IMR-90 (cell line): Measurements from ENCODE around the gene PIK3R5. TPM values are rescaled to one million over a fixed set of nuclear protein-coding genes. Genes with fewer than 3 reads are reported as not detected.

Experiments
- ATAC-seq: fragments of 200-7000 bp; cut with Tn5 transposase; 2 replicates; pipeline ENCODE4 v1.9.1; 2020; ENCODE audit warnings: low read depth, mild to moderate bottlenecking, moderate library complexity
- BruUV-seq: library from RNA; stranded (reverse); fragments of 400-500 nt; replicated peaks from 2 replicates; lab custom pipeline; 2021; lab: Mats Ljungman, UMichigan
- CTCF ChIA-PET: fragments of 300-600 bp; formaldehyde crosslinking; extraction: SDS; loops from one replicate; lab custom pipeline; 2021; ENCODE audit warnings: antibody characterized with exemption; lab: Yijun Ruan, JAX
- POLR2A ChIA-PET: fragments of 300-600 bp; sonication (Branson Sonifier 250); formaldehyde crosslinking; loops from one replicate; lab custom pipeline; 2022; ENCODE audit warnings: antibody characterized with exemption; ENCODE audit not compliant: unreplicated experiment; lab: Charles Lee
- DNase-seq: peaks from one replicate; pipeline ENCODE4 v3.0.0; 2013
- H2AFZ ChIP-seq: replicated peaks from 2 replicates; pipeline ENCODE3; 2013; ENCODE audit warnings: low read length, mild to moderate bottlenecking; ENCODE audit not compliant: poor library complexity
- H2AK5ac ChIP-seq: 2 replicates; pipeline ENCODE4 v1.6.1; 2013; ENCODE audit warnings: low read depth, low read length, inconsistent platforms
- H2AK9ac ChIP-seq: replicated peaks from 2 replicates; pipeline ENCODE3; 2013; ENCODE audit warnings: mild to moderate bottlenecking, low read depth, low read length, moderate library complexity; ENCODE audit not compliant: poor library complexity
- H2BK120ac ChIP-seq: 2 replicates; pipeline ENCODE4 v1.6.1; 2013; ENCODE audit warnings: low read depth, low read length, inconsistent platforms
- H2BK15ac ChIP-seq: 3 replicates; pipeline ENCODE4 v1.6.1; 2013; ENCODE audit warnings: low read depth, low read length, inconsistent platforms
- H2BK20ac ChIP-seq: 2 replicates; pipeline ENCODE4 v1.6.1; 2013; ENCODE audit warnings: low read depth, mild to moderate bottlenecking, inconsistent platforms, low read length, moderate library complexity
- H2BK5ac ChIP-seq: 2 replicates; pipeline ENCODE4 v1.6.1; 2013; ENCODE audit warnings: mild to moderate bottlenecking, low read depth, low read length, inconsistent platforms; ENCODE audit not compliant: poor library complexity, severe bottlenecking
- H3K14ac ChIP-seq: replicated peaks from 2 replicates; pipeline ENCODE4 v1.6.1; 2013; ENCODE audit warnings: low read depth, low read length, inconsistent platforms
- H3K18ac ChIP-seq: 2 replicates; pipeline ENCODE4 v1.6.1; 2013; ENCODE audit warnings: low read depth, low read length, control low read depth
- H3K23ac ChIP-seq: 2 replicates; pipeline ENCODE4 v1.6.1; 2013; ENCODE audit warnings: low read depth, low read length, inconsistent platforms
- H3K27ac ChIP-seq: 2 replicates; pipeline ENCODE4 v1.5.1; 2013; ENCODE audit warnings: mild to moderate bottlenecking, control low read depth, low read length; ENCODE audit not compliant: insufficient read depth
- H3K27me3 ChIP-seq: 2 replicates; pipeline ENCODE4 v1.6.1; 2013; ENCODE audit warnings: low read length; ENCODE audit not compliant: control insufficient read depth, insufficient read depth
- H3K36me3 ChIP-seq: 2 replicates; pipeline ENCODE4 v1.6.1; 2013; ENCODE audit warnings: low read length, mixed read lengths; ENCODE audit not compliant: control insufficient read depth, insufficient read depth
- H3K4ac ChIP-seq: 2 replicates; pipeline ENCODE4 v1.6.1; 2013; ENCODE audit warnings: low read depth, low read length, inconsistent platforms
- H3K4me1 ChIP-seq: 2 replicates; pipeline ENCODE4 v1.6.1; 2013; ENCODE audit warnings: low read length, mixed read lengths; ENCODE audit not compliant: control insufficient read depth, insufficient read depth
- H3K4me2 ChIP-seq: 2 replicates; pipeline ENCODE4 v1.6.1; 2013; ENCODE audit warnings: low read depth, mild to moderate bottlenecking, control low read depth, low read length, moderate library complexity
- H3K4me3 ChIP-seq: 2 replicates; pipeline ENCODE4 v1.5.1; 2013; ENCODE audit warnings: low read depth, mild to moderate bottlenecking, control low read depth, low read length, moderate library complexity; ENCODE audit not compliant: insufficient read depth
- H3K56ac ChIP-seq: 2 replicates; pipeline ENCODE4 v1.6.1; 2013; ENCODE audit warnings: low read length, inconsistent platforms; ENCODE audit not compliant: insufficient read depth; ENCODE audit errors: extremely low read depth
- H3K79me1 ChIP-seq, 2 experiments: 2 replicates each; pipeline ENCODE4 v1.6.1; 2013; ENCODE audit warnings: low read length in 2 of 2, inconsistent platforms in 1 of 2, low read depth in 1 of 2
- H3K9ac ChIP-seq: 2 replicates; pipeline ENCODE4 v1.6.1; 2013; ENCODE audit warnings: low read depth, low read length, control low read depth
- H3K9me1 ChIP-seq: 2 replicates; pipeline ENCODE4 v1.6.1; 2013; ENCODE audit warnings: low read length, inconsistent platforms; ENCODE audit not compliant: insufficient read depth
- H3K9me3 ChIP-seq: 2 replicates; pipeline ENCODE4 v1.6.1; 2013; ENCODE audit warnings: low read length; ENCODE audit not compliant: control insufficient read depth, insufficient read depth
- H4K20me1 ChIP-seq: 2 replicates; pipeline ENCODE4 v1.6.1; 2013; ENCODE audit warnings: low read length, inconsistent platforms; ENCODE audit not compliant: insufficient read depth
- H4K5ac ChIP-seq: 2 replicates; pipeline ENCODE4 v1.6.1; 2013; ENCODE audit warnings: mild to moderate bottlenecking, low read depth, low read length, control low read depth
- H4K8ac ChIP-seq, 2 experiments: 2 replicates each; pipeline ENCODE4 v1.6.1; 2013; ENCODE audit warnings: low read depth in 2 of 2, low read length in 2 of 2, control low read depth in 1 of 2, inconsistent platforms in 1 of 2
- H4K91ac ChIP-seq: 2 replicates; pipeline ENCODE4 v1.6.1; 2013; ENCODE audit warnings: low read depth, low read length, inconsistent platforms; ENCODE audit not compliant: insufficient read depth
- BHLHE40 ChIP-seq: fragments of 150-350 bp; IDR thresholded peaks from 2 replicates; pipeline ENCODE4 v1.6.1; 2016; ENCODE audit warnings: mild to moderate bottlenecking, low read depth, low read length
- CHD1 ChIP-seq: IDR thresholded peaks from 2 replicates; pipeline ENCODE4 v1.6.1; 2012; ENCODE audit warnings: low read depth, low read length, improper control_type of control experiment
- FOS ChIP-seq: fragments of 150-350 bp; IDR thresholded peaks from 2 replicates; pipeline ENCODE4 v1.6.1; 2016; ENCODE audit warnings: low read depth, low read length
- MAFK ChIP-seq: IDR thresholded peaks from 2 replicates; pipeline ENCODE4 v1.6.1; 2012; ENCODE audit warnings: low read depth, low read length, improper control_type of control experiment
- MXI1 ChIP-seq: IDR thresholded peaks from 2 replicates; pipeline ENCODE4 v1.6.1; 2012; ENCODE audit warnings: low read depth, mild to moderate bottlenecking, low read length, moderate library complexity, borderline replicate concordance
- NFE2L2 ChIP-seq: fragments of 150-350 bp; IDR thresholded peaks from 2 replicates; pipeline ENCODE4 v1.6.1; 2016; ENCODE audit warnings: low read depth, mild to moderate bottlenecking, low read length
- WGBS, 2 experiments: methylation state at CpG; one replicate each; pipeline versions ENCODE4 v1.1.5 to v1.1.7; 2013; ENCODE audit warnings: missing lambda C conversion rate in 2 of 2; ENCODE audit not compliant: insufficient read length in 1 of 2; ENCODE audit errors: extremely low coverage in 2 of 2; 5-methylcytosine and 5-hydroxymethylcytosine counted together
- dilution Hi-C: fragments of 300-500 bp; cut with HindIII; formaldehyde crosslinking; loops from one replicate; pipeline ENCODE4 v1.14.3; 2018; ENCODE audit warnings: low sequenced_read_pairs; ENCODE audit not compliant: unreplicated experiment
- in situ Hi-C: fragments of 300-500 bp; cut with MboI; formaldehyde crosslinking; loops from 3 replicates; pipeline ENCODE4 v1.14.3; 2019; ENCODE audit warnings: low sequenced_read_pairs, inconsistent platforms, mixed read lengths
- intact Hi-C: fragments of 100-400 bp; cut with micrococcal nuclease; formaldehyde crosslinking; loops from 2 replicates; pipeline ENCODE4 v1.10.0; 2022
- polyA plus RNA-seq, 3 experiments: library from polyadenylated mRNA; depleted of rRNA; stranded (reverse); fragments of >200 nt; gene quantifications; 2 replicates each; pipeline ENCODE4 v1.2.3, GENCODE V29; 2012; ENCODE audit warnings: low replicate concordance in 1 of 3
- total RNA-seq: library from RNA; depleted of rRNA; stranded (reverse); fragments of >200 nt; gene quantifications from 2 replicates; pipeline ENCODE4 v1.2.3, GENCODE V29; 2012
- TF ChIP-seq, protein P1 (sequence below): conservative IDR thresholded peaks from 2 replicates; pipeline ENCODE4 v1.5.1; 2012; ENCODE audit warnings: mild to moderate bottlenecking, low read depth, low read length, improper control_type of control experiment

The PIK3R5 gene
- total and polyA plus RNA-seq, 2 of the 4 experiments (the other 2 are of a cell fraction), result not detected

DNA sequence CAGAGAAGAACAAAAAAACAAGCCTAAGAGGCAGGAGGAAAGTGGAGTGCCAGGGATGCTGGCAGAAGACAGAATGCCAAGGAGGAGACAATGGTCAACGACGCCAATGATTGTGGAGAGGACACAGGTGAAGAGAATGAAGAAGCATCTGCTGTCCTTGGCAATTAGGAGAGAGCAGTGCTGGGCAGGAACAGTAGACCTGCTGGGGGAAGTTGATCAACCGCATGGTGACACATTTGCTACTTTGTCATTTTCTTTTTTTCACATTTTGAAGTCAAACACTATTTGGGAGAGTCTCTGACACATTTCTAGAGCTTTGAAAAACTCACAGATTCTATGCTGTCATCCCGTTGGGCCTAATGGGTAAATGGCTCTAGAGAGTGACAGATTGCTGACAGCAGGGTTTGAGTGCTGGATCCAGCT lies 97.0 kb downstream of the PIK3R5 start:
- peaks cover 3% of the 10 kb centered on the region; the same call in 1 of the 2 replicates for H3K27me3 ChIP-seq
- intact Hi-C loops, result no loop called here
- DNase-seq, result no peak

More for the DNA sequence above, 97.0 kb downstream of the PIK3R5 start:
- H4K20me1 ChIP-seq, result no peaks in the 10 kb centered on the region
- H3K4me2 ChIP-seq, result no peak overlapping the region
- no peak overlapping the region for H2BK5ac ChIP-seq
- no peaks in the 10 kb centered on the region for H3K9me1 ChIP-seq
- H2BK20ac ChIP-seq, result no peak overlapping the region
- POLR2A ChIA-PET, result no interaction called here
- H2BK120ac ChIP-seq, result no peak overlapping the region
- H2AK5ac ChIP-seq, result no peak overlapping the region
- no peak overlapping the region for H4K5ac ChIP-seq
- no peak for ATAC-seq
- no peak overlapping the region for H3K9ac ChIP-seq
- no peaks in the 10 kb centered on the region for H3K79me1 ChIP-seq
- H3K9me3 ChIP-seq, result no peaks in the 10 kb centered on the region
- no peak overlapping the region for H3K27ac ChIP-seq
- 31% methylated on average over 2 of the region's 4 CpGs; no CpG with 5 or more reads in 1 of the 2 experiments for WGBS, 2 experiments
- H3K4me3 ChIP-seq, result no peak overlapping the region
- dilution Hi-C loops (no loop called here), in situ Hi-C loops (no loop called here)
- no peak overlapping the region for H3K23ac ChIP-seq
- no peak overlapping the region for H3K14ac ChIP-seq
- no peak overlapping the region for H2AFZ ChIP-seq
- H3K4ac ChIP-seq, result no peak overlapping the region
- CTCF ChIA-PET, result no interaction called here
- H3K4me1 ChIP-seq, result no peaks in the 10 kb centered on the region
- H3K56ac ChIP-seq, result no peak overlapping the region
- no peak overlapping the region for H2AK9ac ChIP-seq
- H4K8ac ChIP-seq, result no peak overlapping the region
- TF ChIP-seq MAFK (no peak), FOS (no peak), BHLHE40 (no peak), MXI1 (no peak), CHD1 (no peak), NFE2L2 (no peak)
- TF ChIP-seq, protein P1, sequence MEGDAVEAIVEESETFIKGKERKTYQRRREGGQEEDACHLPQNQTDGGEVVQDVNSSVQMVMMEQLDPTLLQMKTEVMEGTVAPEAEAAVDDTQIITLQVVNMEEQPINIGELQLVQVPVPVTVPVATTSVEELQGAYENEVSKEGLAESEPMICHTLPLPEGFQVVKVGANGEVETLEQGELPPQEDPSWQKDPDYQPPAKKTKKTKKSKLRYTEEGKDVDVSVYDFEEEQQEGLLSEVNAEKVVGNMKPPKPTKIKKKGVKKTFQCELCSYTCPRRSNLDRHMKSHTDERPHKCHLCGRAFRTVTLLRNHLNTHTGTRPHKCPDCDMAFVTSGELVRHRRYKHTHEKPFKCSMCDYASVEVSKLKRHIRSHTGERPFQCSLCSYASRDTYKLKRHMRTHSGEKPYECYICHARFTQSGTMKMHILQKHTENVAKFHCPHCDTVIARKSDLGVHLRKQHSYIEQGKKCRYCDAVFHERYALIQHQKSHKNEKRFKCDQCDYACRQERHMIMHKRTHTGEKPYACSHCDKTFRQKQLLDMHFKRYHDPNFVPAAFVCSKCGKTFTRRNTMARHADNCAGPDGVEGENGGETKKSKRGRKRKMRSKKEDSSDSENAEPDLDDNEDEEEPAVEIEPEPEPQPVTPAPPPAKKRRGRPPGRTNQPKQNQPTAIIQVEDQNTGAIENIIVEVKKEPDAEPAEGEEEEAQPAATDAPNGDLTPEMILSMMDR, result no peak
- H3K18ac ChIP-seq, result no peak overlapping the region
- no TSS peak for BruUV-seq
- no peak overlapping the region for H2BK15ac ChIP-seq
- no peak overlapping the region for H4K91ac ChIP-seq
- H3K36me3 ChIP-seq, result no peaks in the 10 kb centered on the region
